Stimulated activated CD8-positive, alpha-beta memory T cell treated with anti-CD3 and anti-CD28 coated beads, Interleukin-4, amount 100 ng/mL, for 1 hour (primary cell): ENCODE measurements around the gene KBTBD4.
A peak's percentile ranks its signal among the peaks of the same experiment; 100 is the strongest.
"Not testable (repeated sequence)": the region's sequence is repeated elsewhere in the genome, so short reads cannot be mapped to it uniquely, and the experiment has no call there.

ENCODE experiments used
- DNase-seq, 2 donors: peaks; one replicate each; pipeline ENCODE4 v3.0.0-alpha.2; 2020; ENCODE audit warnings: low read depth in 2 of 2, low spot score in 1 of 2

The KBTBD4 gene

GRCh38 chr11:47562393-47562792 is 16.4 kb downstream of the KBTBD4 start:
- DNase-seq, result not testable (repeated sequence)

GRCh38 chr11:47560426-47560825 is 18.3 kb downstream of the KBTBD4 start:
- no peak for DNase-seq

DNA sequence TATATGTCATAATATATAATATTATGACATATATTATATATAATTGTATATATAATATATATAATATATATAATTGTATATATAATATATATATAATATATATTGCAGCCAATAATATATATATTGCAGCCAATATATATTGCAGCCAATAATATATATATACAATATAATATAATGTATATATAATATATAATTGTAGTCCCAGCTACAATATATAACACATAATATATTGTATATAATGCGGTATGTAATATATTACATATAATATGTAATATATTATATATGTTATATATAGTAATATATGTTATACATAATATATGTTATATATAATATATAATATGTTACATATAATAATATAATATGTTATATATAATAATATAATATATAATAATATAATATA is 20.1 kb downstream of the KBTBD4 start:
- no peak for DNase-seq

DNA sequence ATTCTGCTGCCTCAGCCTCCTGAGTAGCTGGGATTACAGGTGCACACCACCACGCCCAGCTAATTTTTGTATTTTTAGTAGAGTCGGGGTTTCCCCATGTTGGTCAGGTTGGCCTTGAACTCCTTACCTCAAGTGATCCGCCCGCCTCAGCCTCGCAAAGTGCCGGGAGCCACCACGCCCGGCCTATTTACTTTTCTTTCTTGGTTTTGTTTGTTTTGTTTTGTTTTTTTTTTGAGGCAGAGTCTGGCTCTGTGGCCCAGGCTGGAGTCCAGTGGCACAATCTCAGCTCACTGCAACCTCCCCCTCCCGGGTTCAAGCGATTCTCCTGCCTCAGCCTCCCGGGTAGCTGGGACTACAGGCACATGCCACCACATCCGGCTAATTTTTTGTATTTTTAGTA is 21.8 kb downstream of the KBTBD4 start:
- DNase-seq, result not testable (repeated sequence)

DNA sequence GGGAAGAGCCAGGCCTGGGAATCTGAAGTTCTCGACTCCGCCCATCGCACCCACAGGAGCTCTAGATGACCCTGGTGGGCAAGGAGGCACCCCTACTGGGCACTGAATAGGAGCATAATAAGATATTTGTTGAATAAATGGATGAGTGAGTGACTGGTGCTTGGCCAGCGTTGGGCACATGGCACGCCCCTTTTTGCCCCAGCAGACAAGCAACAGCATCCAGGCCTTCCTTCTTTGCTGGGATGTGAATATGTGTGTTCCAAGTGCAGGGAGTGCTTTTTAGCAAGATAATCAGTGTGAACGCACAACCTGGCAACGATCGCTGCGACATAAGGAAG is 25.4 kb downstream of the KBTBD4 start:
- DNase-seq, result no peak

- peak; percentile 77 to 84 for DNase-seq
Measured at GRCh38 chr11:47552566-47553405, 26.0 kb downstream of the KBTBD4 start, which contains the start of gene CELF1. TSS of gene CELF1 (minus strand) at chr11:47553132. CDS start at chr11:47499523, 53,609 bp downstream.

GRCh38 chr11:47552056-47552565 is 26.7 kb downstream of the KBTBD4 start:
- no peak for DNase-seq

GRCh38 chr11:47551086-47551485 is 27.7 kb downstream of the KBTBD4 start:
- DNase-seq, result no peak

GRCh38 chr11:47550288-47551047 is 28.3 kb downstream of the KBTBD4 start:
- DNase-seq, result no peak

- not testable (repeated sequence) for DNase-seq
Measured at GRCh38 chr11:47546274-47546673, 32.5 kb downstream of the KBTBD4 start.

- no peak for DNase-seq
Measured at GRCh38 chr11:47545298-47545697, 33.5 kb downstream of the KBTBD4 start.

DNA sequence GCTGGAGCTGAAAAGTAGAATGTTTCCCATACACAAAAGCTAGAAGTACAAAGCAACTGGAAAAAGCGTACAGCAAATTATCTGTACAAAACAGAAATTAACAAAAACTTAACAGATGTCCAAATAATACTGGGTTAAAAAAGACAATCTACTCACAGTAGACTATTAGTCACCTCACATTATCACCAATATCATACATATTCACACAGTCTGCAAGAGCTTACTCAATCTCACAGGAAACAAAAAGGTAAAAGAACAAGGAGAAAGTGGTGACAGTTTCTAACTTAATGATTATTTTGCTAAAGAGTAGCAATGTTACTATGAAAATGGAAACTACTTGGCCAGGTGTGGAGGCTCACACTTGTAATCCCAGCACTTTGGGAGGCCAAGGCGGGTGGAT is 37.7 kb downstream of the KBTBD4 start:
- no peak for DNase-seq

DNA sequence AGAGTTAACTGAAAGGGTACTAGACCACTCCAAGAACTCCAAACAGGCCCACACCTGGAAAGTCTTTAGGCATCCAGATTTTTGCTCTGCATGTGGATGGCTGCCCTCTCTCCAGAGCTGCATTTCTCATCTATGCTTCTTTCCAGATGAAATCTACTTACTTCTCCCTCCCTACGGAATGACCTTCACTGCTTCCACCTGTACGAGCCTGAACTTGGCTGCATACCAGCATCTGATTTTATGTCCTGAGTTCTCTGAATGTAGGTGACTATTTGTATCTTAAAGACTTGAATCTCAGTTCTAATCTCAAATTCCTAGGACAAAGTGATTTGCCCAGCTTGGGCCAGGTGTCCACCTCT is 39.1 kb downstream of the KBTBD4 start:
- DNase-seq, result no peak

DNA sequence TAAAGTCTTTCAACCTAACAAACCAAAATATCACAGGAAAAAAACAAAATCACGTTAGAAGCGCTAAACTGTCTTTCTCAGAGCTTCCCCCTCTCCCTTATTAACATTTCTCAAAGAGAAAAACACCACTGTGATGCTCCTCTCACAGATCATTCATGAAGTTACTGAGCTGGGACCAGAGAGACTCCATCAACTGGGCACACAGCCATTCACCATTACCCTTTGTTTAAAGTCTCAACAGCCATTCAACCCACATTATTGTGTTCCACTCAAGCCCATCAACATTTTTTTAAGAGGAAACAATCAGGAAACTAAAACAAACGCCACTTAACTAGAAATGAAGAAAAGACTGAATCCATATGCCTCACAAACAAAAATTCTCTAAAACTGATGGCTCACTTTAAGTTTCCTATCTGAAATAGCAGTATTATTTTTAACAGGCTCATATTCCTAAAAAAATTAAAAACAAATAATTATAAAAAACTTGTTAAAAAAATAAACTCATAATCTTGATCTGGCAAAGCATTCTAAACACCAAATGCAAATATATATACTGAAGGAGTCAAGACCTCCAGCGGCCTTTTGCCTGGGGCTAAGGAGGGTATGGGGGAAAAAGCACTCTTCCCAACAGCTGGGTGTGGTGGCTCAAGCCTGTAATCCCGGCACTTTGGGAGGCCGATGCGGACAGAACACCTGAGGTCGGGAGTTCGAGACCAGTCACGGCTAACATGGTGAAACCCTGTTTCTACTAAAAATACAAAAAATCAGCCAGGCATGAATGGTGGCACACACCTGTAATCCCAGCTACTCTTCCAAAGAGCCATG is 39.8 kb downstream of the KBTBD4 start:
- no peak for DNase-seq

- DNase-seq, result no peak
Measured at GRCh38 chr11:47536915-47537314, 41.9 kb downstream of the KBTBD4 start.

GRCh38 chr11:47534704-47535251 is 44.0 kb downstream of the KBTBD4 start:
- no peak for DNase-seq

GRCh38 chr11:47533690-47534151 is 45.0 kb downstream of the KBTBD4 start:
- DNase-seq, result no peak

GRCh38 chr11:47532597-47533213 is 46.1 kb downstream of the KBTBD4 start:
- no peak for DNase-seq

GRCh38 chr11:47531666-47532065 is 47.1 kb downstream of the KBTBD4 start:
- no peak for DNase-seq

- not testable (repeated sequence) for DNase-seq
Measured at GRCh38 chr11:47530721-47531120, 48.0 kb downstream of the KBTBD4 start.
